Activated CD8-positive, alpha-beta T cell treated with anti-CD3 and anti-CD28 coated beads for 36 hours (primary cell): ENCODE measurements around the gene TNIK. TPM values are rescaled to one million over a fixed set of nuclear protein-coding genes. Genes with fewer than 3 reads are reported as not detected.

ENCODE experiments used
- ATAC-seq: fragments of 200-7000 bp; cut with Tn5 transposase; one replicate; pipeline ENCODE4 v1.10.0; 2021; ENCODE audit warnings: mild to moderate bottlenecking, moderate library complexity
- CTCF ChIA-PET: fragments of 350-600 bp; sonication (Branson Sonifier 250); formaldehyde crosslinking; loops from one replicate; lab custom pipeline; 2021; ENCODE audit warnings: antibody characterized with exemption; lab: Charles Lee
- POLR2A ChIA-PET: fragments of 350-600 bp; sonication (Branson Sonifier 250); formaldehyde crosslinking; loops from one replicate; lab custom pipeline; 2021; ENCODE audit warnings: antibody characterized with exemption; lab: Charles Lee
- DNase-seq: peaks from one replicate; pipeline ENCODE4 v3.0.0-alpha.2; 2020
- H3K27ac Mint-ChIP-seq: one replicate; pipeline ENCODE4 v1.8.0; 2021; ENCODE audit warnings: mild to moderate bottlenecking, mixed read lengths
- H3K27me3 Mint-ChIP-seq: one replicate; pipeline ENCODE4 v1.8.0; 2021; ENCODE audit warnings: mixed read lengths
- H3K36me3 Mint-ChIP-seq: one replicate; pipeline ENCODE4 v1.8.0; 2021; ENCODE audit warnings: low read depth, mixed read lengths
- H3K4me1 Mint-ChIP-seq: one replicate; pipeline ENCODE4 v1.8.0; 2021; ENCODE audit warnings: low read depth, mixed read lengths
- H3K4me3 Mint-ChIP-seq: one replicate; pipeline ENCODE4 v1.8.0; 2021; ENCODE audit warnings: mild to moderate bottlenecking, moderate library complexity, mixed read lengths
- H3K9me3 Mint-ChIP-seq: one replicate; pipeline ENCODE4 v1.8.0; 2021; ENCODE audit warnings: mixed read lengths
- CTCF ChIP-seq: fragments of 200-600 bp; IDR thresholded peaks from one replicate; pipeline ENCODE4 v1.8.0; 2022; ENCODE audit warnings: antibody characterized with exemption, mild to moderate bottlenecking
- intact Hi-C: fragments of 100-400 bp; cut with micrococcal nuclease; formaldehyde crosslinking; loops from one replicate; pipeline ENCODE4 v1.10.0; 2022
- total RNA-seq, 2 experiments: library from RNA; stranded (reverse); gene quantifications; one replicate each; pipeline ENCODE4 v1.2.3, GENCODE V29; 2021

The TNIK gene
- total RNA-seq, 2 experiments from 2014 or later: 25.1 to 28.8 TPM

- H3K27ac Mint-ChIP-seq: no peak overlapping the region
- intact Hi-C loops: no loop called here
- H3K27me3 Mint-ChIP-seq: no peaks in the 10 kb centered on the region
- CTCF ChIA-PET: interaction anchor here (0.9 to 1.6 kb wide), 4 partner anchors 9 to 147 kb away, joined by 3 to 4 read pairs (median 3); no protein-coding TSS in a partner anchor
- no peak for TF ChIP-seq CTCF
- H3K9me3 Mint-ChIP-seq: peaks cover 14% of the 10 kb centered on the region
- ATAC-seq (no peak), DNase-seq (no peak)
- POLR2A ChIA-PET: interaction anchor here (1.2 kb wide), 1 partner anchor 18 kb away, joined by 3 read pairs; no protein-coding TSS in a partner anchor
- H3K4me1 Mint-ChIP-seq: peaks cover 40% of the 10 kb centered on the region
- no peak overlapping the region for H3K4me3 Mint-ChIP-seq
- H3K36me3 Mint-ChIP-seq: peaks cover 16% of the 10 kb centered on the region
Measured at GRCh38 chr3:171390051-171390941, 69.9 kb downstream of the TNIK start.

GRCh38 chr3:171389491-171389890, 70.7 kb downstream of the TNIK start:
- Mint-ChIP-seq H3K27ac (no peak overlapping the region), H3K4me3 (no peak overlapping the region), H3K4me1 (peaks cover 39% of the 10 kb centered on the region), H3K27me3 (no peaks in the 10 kb centered on the region), H3K36me3 (peaks cover 16% of the 10 kb centered on the region), H3K9me3 (peaks cover 14% of the 10 kb centered on the region)
- ChIA-PET POLR2A (interaction anchor here (1.2 kb wide), 1 partner anchor 17 kb away, joined by 3 read pairs; no protein-coding TSS in a partner anchor), CTCF (interaction anchor here (1.3 kb wide), 1 partner anchor 8 kb away, joined by 3 read pairs; no protein-coding TSS in a partner anchor)
- ATAC-seq (no peak), DNase-seq (no peak)
- intact Hi-C loops: no loop called here
- TF ChIP-seq CTCF: no peak

GRCh38 chr3:171388527-171388926, 71.7 kb downstream of the TNIK start:
- Mint-ChIP-seq H3K27ac (no peak overlapping the region), H3K4me3 (no peak overlapping the region), H3K4me1 (peaks cover 44% of the 10 kb centered on the region), H3K27me3 (no peaks in the 10 kb centered on the region), H3K9me3 (peaks cover 14% of the 10 kb centered on the region), H3K36me3 (peaks cover 15% of the 10 kb centered on the region)
- ATAC-seq (no peak), DNase-seq (no peak)
- no peak for TF ChIP-seq CTCF
- intact Hi-C loops: no loop called here
- CTCF ChIA-PET: no interaction called here
- POLR2A ChIA-PET: no interaction called here

GRCh38 chr3:171387062-171387461, 73.1 kb downstream of the TNIK start:
- DNase-seq (no peak), ATAC-seq (no peak)
- H3K4me1 Mint-ChIP-seq: peaks cover 49% of the 10 kb centered on the region
- H3K27me3 Mint-ChIP-seq: no peaks in the 10 kb centered on the region
- intact Hi-C loops: no loop called here
- CTCF ChIA-PET: no interaction called here
- peaks cover 12% of the 10 kb centered on the region for H3K9me3 Mint-ChIP-seq
- TF ChIP-seq CTCF: no peak
- H3K4me3 Mint-ChIP-seq: no peak overlapping the region
- no peak overlapping the region for H3K27ac Mint-ChIP-seq
- H3K36me3 Mint-ChIP-seq: peaks cover 11% of the 10 kb centered on the region
- POLR2A ChIA-PET: interaction anchor here (1.0 kb wide), 1 partner anchor 60 kb away, joined by 3 read pairs; no protein-coding TSS in a partner anchor

- Mint-ChIP-seq H3K27me3 (no peaks in the 10 kb centered on the region), H3K4me3 (no peak overlapping the region), H3K9me3 (no peaks in the 10 kb centered on the region), H3K36me3 (no peaks in the 10 kb centered on the region), H3K4me1 (peaks cover 51% of the 10 kb centered on the region), H3K27ac (no peak overlapping the region)
- ATAC-seq: no peak
- TF ChIP-seq CTCF: no peak
- ChIA-PET CTCF (interaction anchor here (0.8 to 1.4 kb wide), 3 partner anchors 11 to 198 kb away, joined by 3 read pairs; no protein-coding TSS in a partner anchor), POLR2A (interaction anchor here (2.2 kb wide), 1 partner anchor 13 kb away, joined by 6 read pairs; no protein-coding TSS in a partner anchor)
- no peak for DNase-seq
- intact Hi-C loops: no loop called here
Measured at GRCh38 chr3:171385086-171385485, 75.1 kb downstream of the TNIK start.
